A673 (cell line): ENCODE measurements around the gene TMEM184A. TPM values are rescaled to one million over a fixed set of nuclear protein-coding genes. Genes with fewer than 3 reads are reported as not detected.
"Not testable (repeated sequence)": the region's sequence is repeated elsewhere in the genome, so short reads cannot be mapped to it uniquely, and the experiment has no call there.

ENCODE experiments used
- BruUV-seq: library from RNA; stranded (reverse); fragments of 400-500 nt; replicated peaks from 2 replicates; lab custom pipeline; 2021; lab: Mats Ljungman, UMichigan
- CTCF ChIA-PET: fragments of 300-600 bp; sonication (Branson Sonifier 250); formaldehyde crosslinking; loops from one replicate; lab custom pipeline; 2022; ENCODE audit warnings: antibody characterized with exemption; lab: Charles Lee
- POLR2A ChIA-PET: fragments of 300-600 bp; sonication (Branson Sonifier 250); formaldehyde crosslinking; loops from one replicate; lab custom pipeline; 2022; ENCODE audit warnings: antibody characterized with exemption; ENCODE audit not compliant: low non-redundant PET; lab: Charles Lee
- DNase-seq: peaks from one replicate; pipeline ENCODE4 v3.0.0-alpha.2; 2015; ENCODE audit warnings: low spot score
- H3K27ac ChIP-seq: fragments of 200-600 bp; sonication (generic); 2 replicates; pipeline ENCODE4 v1.5.1; 2016; ENCODE audit warnings: mixed run types, low read depth, mild to moderate bottlenecking, mixed read lengths, antibody characterized with exemption, low read length; ENCODE audit not compliant: poor library complexity, severe bottlenecking
- H3K27me3 ChIP-seq: fragments of 200-600 bp; sonication (generic); replicated peaks from 2 replicates; pipeline ENCODE4 v1.6.1; 2017; ENCODE audit warnings: mixed run types, low read depth, mild to moderate bottlenecking, mixed read lengths, antibody characterized with exemption, low read length; ENCODE audit not compliant: insufficient read depth, poor library complexity
- H3K36me3 ChIP-seq: fragments of 200-600 bp; sonication (generic); 2 replicates; pipeline ENCODE4 v1.6.1; 2016; ENCODE audit warnings: mixed run types, mild to moderate bottlenecking, mixed read lengths, antibody characterized with exemption, low read length; ENCODE audit not compliant: insufficient read depth, poor library complexity, severe bottlenecking
- H3K4me1 ChIP-seq: fragments of 200-600 bp; sonication (generic); 2 replicates; pipeline ENCODE4 v1.6.1; 2017; ENCODE audit warnings: mixed run types, mild to moderate bottlenecking, mixed read lengths, antibody characterized with exemption, low read length; ENCODE audit not compliant: insufficient read depth, poor library complexity, severe bottlenecking
- H3K4me3 ChIP-seq: fragments of 200-600 bp; sonication (generic); 2 replicates; pipeline ENCODE4 v1.5.1; 2016; ENCODE audit warnings: low read depth, mixed run types, mild to moderate bottlenecking, mixed read lengths, low read length; ENCODE audit not compliant: poor library complexity, severe bottlenecking
- H3K9me3 ChIP-seq: fragments of 200-600 bp; sonication (generic); 2 replicates; pipeline ENCODE4 v1.6.1; 2016; ENCODE audit warnings: mixed run types, low read depth, mild to moderate bottlenecking, mixed read lengths, antibody characterized with exemption, low read length; ENCODE audit not compliant: poor library complexity, severe bottlenecking
- CTCF ChIP-seq: fragments of 300-800, 200-600 bp; sonication (generic); conservative IDR thresholded peaks from 2 replicates; pipeline ENCODE4 v1.5.1; 2017; ENCODE audit warnings: low read depth, mild to moderate bottlenecking, antibody characterized with exemption, low read length, moderate library complexity, mixed read lengths
- EZH2 ChIP-seq: fragments of 200-600 bp; sonication (generic); IDR thresholded peaks from 2 replicates; pipeline ENCODE4 v1.6.1; 2017; ENCODE audit warnings: borderline replicate concordance, low read depth, mild to moderate bottlenecking, mixed read lengths, antibody characterized with exemption, low read length; ENCODE audit not compliant: poor library complexity, severe bottlenecking
- intact Hi-C: fragments of 100-400 bp; cut with micrococcal nuclease; formaldehyde crosslinking; loops from one replicate; pipeline ENCODE4 v1.10.0; 2022; ENCODE audit not compliant: unreplicated experiment
- total RNA-seq: library from RNA; stranded (reverse); gene quantifications from 2 replicates; pipeline ENCODE4 v1.2.3, GENCODE V29; 2021

The TMEM184A gene
- total RNA-seq, 1 experiment from 2014 or later = not detected

- Histone ChIP-seq H3K36me3 (no peaks in the 10 kb centered on the region), H3K27me3 (peaks cover 20% of the 10 kb centered on the region), H3K27ac (no peak overlapping the region), H3K9me3 (no peaks in the 10 kb centered on the region), H3K4me3 (no peak overlapping the region), H3K4me1 (no peaks in the 10 kb centered on the region)
- intact Hi-C loops = loop anchor here (10.0 kb wide), 1 partner anchor 170 kb away; no protein-coding TSS in a partner anchor
- BruUV-seq = no TSS peak
- no peak for DNase-seq
- CTCF ChIA-PET = no interaction called here
- no peak for TF ChIP-seq EZH2
- no peak for TF ChIP-seq CTCF
- POLR2A ChIA-PET = no interaction called here
Measured at GRCh38 chr7:1584700-1585099, 28.7 kb upstream of the TMEM184A start.

GRCh38 chr7:1583241-1583930 is 27.4 kb upstream of the TMEM184A start:
- POLR2A ChIA-PET = interaction anchor here (0.6 kb wide), 1 partner anchor 44 kb away, joined by 3 read pairs; no protein-coding TSS in a partner anchor
- H3K36me3 ChIP-seq, H3K4me1 ChIP-seq, H3K4me3 ChIP-seq, BruUV-seq, CTCF ChIA-PET, H3K27ac ChIP-seq, DNase-seq, H3K9me3 ChIP-seq: not testable (repeated sequence)
- intact Hi-C loops = loop anchor here (10.0 kb wide), 1 partner anchor 171 kb away; no protein-coding TSS in a partner anchor
- H3K27me3 ChIP-seq = peaks cover 20% of the 10 kb centered on the region

GRCh38 chr7:1580422-1581030 is 24.5 kb upstream of the TMEM184A start:
- Histone ChIP-seq H3K27ac (no peak overlapping the region), H3K4me3 (no peak overlapping the region), H3K36me3 (no peaks in the 10 kb centered on the region), H3K9me3 (no peaks in the 10 kb centered on the region), H3K4me1 (peaks cover 4% of the 10 kb centered on the region), H3K27me3 (no peaks in the 10 kb centered on the region)
- ChIA-PET CTCF (interaction anchor here (0.6 kb wide), 1 partner anchor 814 kb away, joined by 3 read pairs; no protein-coding TSS in a partner anchor), POLR2A (no interaction called here)
- TF ChIP-seq CTCF (no peak), EZH2 (no peak)
- intact Hi-C loops = loop anchor here (10.0 kb wide), 1 partner anchor 174 kb away; no protein-coding TSS in a partner anchor
- BruUV-seq = no TSS peak
- DNase-seq = no peak
